ENCODE data around the gene AUTS2. TPM values are rescaled to one million over a fixed set of nuclear protein-coding genes. Genes with fewer than 3 reads are reported as not detected.

Gene AUTS2
- total RNA-seq, 4 donors from 2014 or later, result 14.9 to 27.2 (median 17.5) TPM

- Histone ChIP-seq H3K27me3 (no peaks in the 10 kb centered on the region), H3K9me3 (no peaks in the 10 kb centered on the region), H3K36me3 (no peaks in the 10 kb centered on the region), H3K4me1 (no peaks in the 10 kb centered on the region), H3K27ac (no peak overlapping the region), H3K4me3 (replicated peaks in 1 of 3) (no peak overlapping the region)
- no peak for DNase-seq
- 93 to 95% methylated on average over 2 of the region's 2 CpGs for WGBS, 2 donors
- TF ChIP-seq POLR2A (IDR thresholded peaks at IDR 0.05) (no peak), CTCF (IDR thresholded peaks at IDR 0.05) (no peak)
- intact Hi-C loops (cut with DNase I), result no loop called here
These were observed 166.4 kb downstream of the AUTS2 start for GRCh38 chr7:69764681-69765080.

GRCh38 chr7:69765879-69766278 is 167.6 kb downstream of the AUTS2 start:
- H3K4me3 ChIP-seq (replicated peaks in 1 of 3), result no peak overlapping the region
- H3K27ac ChIP-seq, result no peak overlapping the region
- intact Hi-C loops (cut with DNase I), result no loop called here
- DNase-seq, result no peak
- 94 to 95% methylated on average over 2 of the region's 2 CpGs for WGBS, 2 donors
- H3K27me3 ChIP-seq, result no peaks in the 10 kb centered on the region
- TF ChIP-seq CTCF (IDR thresholded peaks at IDR 0.05), result no peak
- TF ChIP-seq POLR2A (IDR thresholded peaks at IDR 0.05), result no peak
- no peaks in the 10 kb centered on the region for H3K36me3 ChIP-seq
- no peaks in the 10 kb centered on the region for H3K4me1 ChIP-seq
- no peaks in the 10 kb centered on the region for H3K9me3 ChIP-seq

- WGBS, 2 donors, result 61 to 72% methylated on average over 1 of the region's 1 CpG
- Histone ChIP-seq H3K36me3 (no peaks in the 10 kb centered on the region), H3K27me3 (no peaks in the 10 kb centered on the region), H3K4me3 (replicated peaks in 1 of 3) (no peak overlapping the region), H3K4me1 (no peaks in the 10 kb centered on the region), H3K27ac (no peak overlapping the region), H3K9me3 (no peaks in the 10 kb centered on the region)
- no peak for DNase-seq
- TF ChIP-seq CTCF (IDR thresholded peaks at IDR 0.05), result no peak
- TF ChIP-seq POLR2A (IDR thresholded peaks at IDR 0.05), result no peak
- intact Hi-C loops (cut with DNase I), result no loop called here
These were observed 170.8 kb downstream of the AUTS2 start for GRCh38 chr7:69768986-69769595.

GRCh38 chr7:69769826-69770225 is 171.6 kb downstream of the AUTS2 start:
- Histone ChIP-seq H3K4me1 (no peaks in the 10 kb centered on the region), H3K4me3 (replicated peaks in 1 of 3) (no peak overlapping the region), H3K9me3 (no peaks in the 10 kb centered on the region), H3K27ac (no peak overlapping the region), H3K27me3 (no peaks in the 10 kb centered on the region), H3K36me3 (no peaks in the 10 kb centered on the region)
- intact Hi-C loops (cut with DNase I), result no loop called here
- 92 to 96% methylated on average over 1 of the region's 1 CpG for WGBS, 2 donors
- DNase-seq, result no peak
- TF ChIP-seq CTCF (IDR thresholded peaks at IDR 0.05), result no peak
- TF ChIP-seq POLR2A (IDR thresholded peaks at IDR 0.05), result no peak

GRCh38 chr7:69770613-69771012 is 172.3 kb downstream of the AUTS2 start:
- no peak for DNase-seq
- H3K4me1 ChIP-seq, result no peaks in the 10 kb centered on the region

More at GRCh38 chr7:69770613-69771012, 172.3 kb downstream of the AUTS2 start:
- intact Hi-C loops (cut with DNase I), result no loop called here
- 87 to 90% methylated on average over 6 of the region's 6 CpGs for WGBS, 2 donors
- no peak overlapping the region for H3K27ac ChIP-seq
- H3K9me3 ChIP-seq, result no peaks in the 10 kb centered on the region
- H3K4me3 ChIP-seq (replicated peaks in 1 of 3), result no peak overlapping the region
- TF ChIP-seq CTCF (IDR thresholded peaks at IDR 0.05), result no peak
- TF ChIP-seq POLR2A (IDR thresholded peaks at IDR 0.05), result no peak
- H3K27me3 ChIP-seq, result no peaks in the 10 kb centered on the region
- no peaks in the 10 kb centered on the region for H3K36me3 ChIP-seq

Data from thyroid gland (tissue), 4 donors.